Neural cell (in vitro differentiated cells): Measurements from ENCODE around the gene STK32B. TPM values are rescaled to one million over a fixed set of nuclear protein-coding genes. Genes with fewer than 3 reads are reported as not detected.

ENCODE experiments used
- H2AFZ ChIP-seq: fragments of 200-600, 300-800 bp; sonication (generic), shearing (Covaris generic); 2 replicates; pipeline ENCODE4 v1.6.0; 2014; ENCODE audit warnings: low read depth, mild to moderate bottlenecking, antibody characterized with exemption, low read length, moderate library complexity
- H3F3A ChIP-seq: fragments of 200-600 bp; shearing (Covaris generic); 2 replicates; pipeline ENCODE4 v1.6.1; 2016; ENCODE audit warnings: mild to moderate bottlenecking, moderate library complexity, mixed read lengths, antibody characterized with exemption, low read length; ENCODE audit not compliant: insufficient read depth, poor library complexity, severe bottlenecking
- H3K27ac ChIP-seq: fragments of 200-600, 300-800 bp; sonication (generic), shearing (Covaris generic); 2 replicates; pipeline ENCODE4 v1.5.1; 2014; ENCODE audit warnings: mild to moderate bottlenecking, low read length, moderate library complexity
- H3K27me3 ChIP-seq: fragments of 300-800, 200-600 bp; sonication (generic), shearing (Covaris generic); 2 replicates; pipeline ENCODE4 v1.6.0; 2014; ENCODE audit warnings: mild to moderate bottlenecking, low read depth, low read length, moderate library complexity; ENCODE audit not compliant: insufficient read depth
- H3K36me3 ChIP-seq: fragments of 300-800, 200-600 bp; sonication (generic), shearing (Covaris generic); 2 replicates; pipeline ENCODE4 v1.5.1; 2014; ENCODE audit warnings: mild to moderate bottlenecking, antibody characterized with exemption, low read length, moderate library complexity; ENCODE audit not compliant: insufficient read depth
- H3K4me2 ChIP-seq: fragments of 300-800, 200-600 bp; sonication (generic), shearing (Covaris generic); 2 replicates; pipeline ENCODE4 v1.6.0; 2014; ENCODE audit warnings: mild to moderate bottlenecking, low read length
- H3K4me3 ChIP-seq: fragments of 300-800, 200-600 bp; sonication (generic), shearing (Covaris generic); 2 replicates; pipeline ENCODE4 v1.5.1; 2014; ENCODE audit warnings: mild to moderate bottlenecking, low read length, moderate library complexity
- H3K79me2 ChIP-seq: fragments of 200-600 bp; shearing (Covaris generic); replicated peaks from 2 replicates; pipeline ENCODE4 v1.6.0; 2014; ENCODE audit warnings: mild to moderate bottlenecking, low read length, moderate library complexity; ENCODE audit not compliant: insufficient read depth
- H3K9ac ChIP-seq: fragments of 300-800, 200-600 bp; sonication (generic), shearing (Covaris generic); 2 replicates; pipeline ENCODE4 v1.6.1; 2016; ENCODE audit warnings: mild to moderate bottlenecking, low read length, mixed read lengths
- H3K9me2 ChIP-seq: fragments of 200-600 bp; shearing (Covaris generic); 2 replicates; pipeline ENCODE4 v1.6.1; 2016; ENCODE audit warnings: mild to moderate bottlenecking, low read length, mixed read lengths; ENCODE audit not compliant: insufficient read depth
- H3K9me3 ChIP-seq: fragments of 200-600, 300-800 bp; sonication (generic), shearing (Covaris generic); 2 replicates; pipeline ENCODE4 v1.6.1; 2016; ENCODE audit warnings: mild to moderate bottlenecking, mixed run types, low read length, moderate library complexity, mixed read lengths
- H4K20me1 ChIP-seq: fragments of 200-600 bp; shearing (Covaris generic); 2 replicates; pipeline ENCODE4 v1.6.1; 2016; ENCODE audit warnings: mild to moderate bottlenecking, mixed run types; ENCODE audit not compliant: insufficient read depth
- EP300 ChIP-seq: fragments of 450-650 bp; conservative IDR thresholded peaks from 2 replicates; pipeline ENCODE4 v1.6.1; 2014; ENCODE audit warnings: antibody characterized with exemption, mild to moderate bottlenecking, moderate library complexity; ENCODE audit not compliant: poor library complexity, severe bottlenecking
- EZH2 ChIP-seq: fragments of 200-600, 300-800 bp; shearing (Covaris generic), sonication (generic); IDR thresholded peaks from 2 replicates; pipeline ENCODE4 v1.6.1; 2014; ENCODE audit warnings: antibody characterized with exemption, low read length, borderline replicate concordance, mild to moderate bottlenecking; ENCODE audit not compliant: insufficient read depth, poor library complexity, severe bottlenecking
- MXI1 ChIP-seq: fragments of 450-650 bp; conservative IDR thresholded peaks from 2 replicates; pipeline ENCODE4 v1.6.1; 2014; ENCODE audit warnings: antibody characterized with exemption, mild to moderate bottlenecking; ENCODE audit not compliant: poor library complexity, severe bottlenecking
- POLR2AphosphoS5 ChIP-seq: IDR thresholded peaks from 2 replicates; pipeline ENCODE4 v1.6.1; 2012
- RAD21 ChIP-seq: fragments of 450-650 bp; conservative IDR thresholded peaks from 2 replicates; pipeline ENCODE4 v1.6.1; 2014; ENCODE audit warnings: antibody characterized with exemption, mild to moderate bottlenecking, moderate library complexity
- SMC3 ChIP-seq: fragments of 450-650 bp; conservative IDR thresholded peaks from 2 replicates; pipeline ENCODE4 v1.6.1; 2014; ENCODE audit warnings: antibody characterized with exemption, mild to moderate bottlenecking, moderate library complexity; ENCODE audit not compliant: poor library complexity
- TAF1 ChIP-seq: IDR thresholded peaks from 2 replicates; pipeline ENCODE4 v1.6.1; 2012; ENCODE audit warnings: low read depth
- polyA plus RNA-seq: library from polyadenylated mRNA; depleted of rRNA; stranded (reverse); fragments of >200 nt; gene quantifications from 2 replicates; pipeline ENCODE4 v1.2.3, GENCODE V29; 2014
- TF ChIP-seq, protein P1 (sequence below): IDR thresholded peaks from 2 replicates; pipeline ENCODE4 v1.6.1; 2012; ENCODE audit warnings: borderline replicate concordance
- TF ChIP-seq, protein P2 (sequence below): fragments of 450-650 bp; IDR thresholded peaks from 2 replicates; pipeline ENCODE4 v1.5.1; 2014; ENCODE audit warnings: antibody characterized with exemption, mild to moderate bottlenecking, moderate library complexity; ENCODE audit not compliant: poor library complexity, severe bottlenecking

Gene STK32B
- polyA plus RNA-seq, 1 donor from 2014 or later: 42.8 TPM

DNA sequence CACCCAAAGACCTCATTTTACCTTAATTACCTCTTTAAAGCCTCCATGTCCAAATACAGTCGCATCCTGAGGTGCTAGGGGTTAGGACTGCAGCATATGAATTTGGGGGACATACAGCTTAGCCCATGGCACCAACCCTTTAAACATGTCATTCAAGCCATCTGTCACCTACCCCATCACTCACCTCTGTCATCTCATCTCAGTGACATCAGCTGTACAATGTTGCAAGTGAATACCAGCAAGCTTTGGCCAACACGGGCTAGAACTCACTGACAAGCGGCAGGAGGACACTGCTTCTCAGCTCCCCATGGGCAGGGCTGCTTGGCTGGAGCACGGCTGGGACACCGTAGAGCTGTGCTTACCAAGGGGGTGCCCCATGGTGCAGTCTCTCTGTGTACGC is 107.5 kb downstream of the STK32B start:
- Histone ChIP-seq H4K20me1 (no peaks in the 10 kb centered on the region), H2AFZ (no peak overlapping the region), H3K4me3 (no peak overlapping the region), H3K27me3 (no peaks in the 10 kb centered on the region), H3K27ac (no peak overlapping the region), H3K9ac (no peak overlapping the region), H3K9me3 (no peaks in the 10 kb centered on the region), H3K79me2 (no peaks in the 10 kb centered on the region), H3F3A (no peaks in the 10 kb centered on the region), H3K36me3 (no peaks in the 10 kb centered on the region), H3K4me2 (no peak overlapping the region), H3K9me2 (no peaks in the 10 kb centered on the region)
- TF ChIP-seq EZH2: no peak
- no peak for TF ChIP-seq MXI1
- no peak for TF ChIP-seq RAD21
- TF ChIP-seq, protein P1, sequence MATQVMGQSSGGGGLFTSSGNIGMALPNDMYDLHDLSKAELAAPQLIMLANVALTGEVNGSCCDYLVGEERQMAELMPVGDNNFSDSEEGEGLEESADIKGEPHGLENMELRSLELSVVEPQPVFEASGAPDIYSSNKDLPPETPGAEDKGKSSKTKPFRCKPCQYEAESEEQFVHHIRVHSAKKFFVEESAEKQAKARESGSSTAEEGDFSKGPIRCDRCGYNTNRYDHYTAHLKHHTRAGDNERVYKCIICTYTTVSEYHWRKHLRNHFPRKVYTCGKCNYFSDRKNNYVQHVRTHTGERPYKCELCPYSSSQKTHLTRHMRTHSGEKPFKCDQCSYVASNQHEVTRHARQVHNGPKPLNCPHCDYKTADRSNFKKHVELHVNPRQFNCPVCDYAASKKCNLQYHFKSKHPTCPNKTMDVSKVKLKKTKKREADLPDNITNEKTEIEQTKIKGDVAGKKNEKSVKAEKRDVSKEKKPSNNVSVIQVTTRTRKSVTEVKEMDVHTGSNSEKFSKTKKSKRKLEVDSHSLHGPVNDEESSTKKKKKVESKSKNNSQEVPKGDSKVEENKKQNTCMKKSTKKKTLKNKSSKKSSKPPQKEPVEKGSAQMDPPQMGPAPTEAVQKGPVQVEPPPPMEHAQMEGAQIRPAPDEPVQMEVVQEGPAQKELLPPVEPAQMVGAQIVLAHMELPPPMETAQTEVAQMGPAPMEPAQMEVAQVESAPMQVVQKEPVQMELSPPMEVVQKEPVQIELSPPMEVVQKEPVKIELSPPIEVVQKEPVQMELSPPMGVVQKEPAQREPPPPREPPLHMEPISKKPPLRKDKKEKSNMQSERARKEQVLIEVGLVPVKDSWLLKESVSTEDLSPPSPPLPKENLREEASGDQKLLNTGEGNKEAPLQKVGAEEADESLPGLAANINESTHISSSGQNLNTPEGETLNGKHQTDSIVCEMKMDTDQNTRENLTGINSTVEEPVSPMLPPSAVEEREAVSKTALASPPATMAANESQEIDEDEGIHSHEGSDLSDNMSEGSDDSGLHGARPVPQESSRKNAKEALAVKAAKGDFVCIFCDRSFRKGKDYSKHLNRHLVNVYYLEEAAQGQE: no peak
- no peak for TF ChIP-seq TAF1
- TF ChIP-seq, protein P2, sequence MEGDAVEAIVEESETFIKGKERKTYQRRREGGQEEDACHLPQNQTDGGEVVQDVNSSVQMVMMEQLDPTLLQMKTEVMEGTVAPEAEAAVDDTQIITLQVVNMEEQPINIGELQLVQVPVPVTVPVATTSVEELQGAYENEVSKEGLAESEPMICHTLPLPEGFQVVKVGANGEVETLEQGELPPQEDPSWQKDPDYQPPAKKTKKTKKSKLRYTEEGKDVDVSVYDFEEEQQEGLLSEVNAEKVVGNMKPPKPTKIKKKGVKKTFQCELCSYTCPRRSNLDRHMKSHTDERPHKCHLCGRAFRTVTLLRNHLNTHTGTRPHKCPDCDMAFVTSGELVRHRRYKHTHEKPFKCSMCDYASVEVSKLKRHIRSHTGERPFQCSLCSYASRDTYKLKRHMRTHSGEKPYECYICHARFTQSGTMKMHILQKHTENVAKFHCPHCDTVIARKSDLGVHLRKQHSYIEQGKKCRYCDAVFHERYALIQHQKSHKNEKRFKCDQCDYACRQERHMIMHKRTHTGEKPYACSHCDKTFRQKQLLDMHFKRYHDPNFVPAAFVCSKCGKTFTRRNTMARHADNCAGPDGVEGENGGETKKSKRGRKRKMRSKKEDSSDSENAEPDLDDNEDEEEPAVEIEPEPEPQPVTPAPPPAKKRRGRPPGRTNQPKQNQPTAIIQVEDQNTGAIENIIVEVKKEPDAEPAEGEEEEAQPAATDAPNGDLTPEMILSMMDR: no peak
- TF ChIP-seq SMC3: no peak
- no peak for TF ChIP-seq EP300
- TF ChIP-seq POLR2AphosphoS5: no peak

DNA sequence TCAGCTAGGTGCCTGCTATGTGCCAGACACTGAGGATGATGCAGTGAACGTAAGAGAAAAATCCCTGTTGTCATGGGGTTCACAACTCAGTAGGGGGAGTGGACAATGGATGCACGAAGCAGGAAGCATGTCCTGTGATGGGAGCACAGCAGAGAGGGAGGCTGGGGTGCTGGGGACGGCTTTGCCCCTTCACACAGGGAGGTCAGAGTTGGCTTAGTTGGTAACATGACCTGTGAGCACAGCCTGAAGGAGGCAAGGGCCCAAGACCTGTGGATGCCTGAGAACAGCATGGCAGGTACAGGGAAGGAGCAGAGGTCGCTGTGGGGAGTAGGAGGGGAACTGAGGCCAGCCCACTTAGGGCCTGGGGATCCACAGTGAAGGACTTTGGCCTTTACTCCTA is 109.4 kb downstream of the STK32B start:
- H3K27ac ChIP-seq: no peak overlapping the region
- no peak overlapping the region for H3K4me3 ChIP-seq
- no peaks in the 10 kb centered on the region for H3K79me2 ChIP-seq
- H3K9ac ChIP-seq: no peak overlapping the region
- no peaks in the 10 kb centered on the region for H3K36me3 ChIP-seq
- no peaks in the 10 kb centered on the region for H3F3A ChIP-seq
- TF ChIP-seq RAD21 (no peak), SMC3 (no peak), EZH2 (no peak), MXI1 (no peak), TAF1 (no peak), POLR2AphosphoS5 (no peak), EP300 (no peak)
- TF ChIP-seq, protein P1: no peak
- TF ChIP-seq, protein P2: no peak
- H3K9me2 ChIP-seq: no peaks in the 10 kb centered on the region
- H3K4me2 ChIP-seq: no peak overlapping the region
- H3K9me3 ChIP-seq: no peaks in the 10 kb centered on the region
- H2AFZ ChIP-seq: no peak overlapping the region
- no peaks in the 10 kb centered on the region for H3K27me3 ChIP-seq
- H4K20me1 ChIP-seq: no peaks in the 10 kb centered on the region
